HG03280 (cell line): Measurements from ENCODE around the gene LGMN.

ENCODE experiments used
- ATAC-seq: cut with Tn5 transposase; IDR thresholded peaks from one replicate; pipeline ENCODE4 v1.9.1; 2021; ENCODE audit warnings: mild to moderate bottlenecking, moderate library complexity; ENCODE audit not compliant: unreplicated experiment

Gene LGMN

DNA sequence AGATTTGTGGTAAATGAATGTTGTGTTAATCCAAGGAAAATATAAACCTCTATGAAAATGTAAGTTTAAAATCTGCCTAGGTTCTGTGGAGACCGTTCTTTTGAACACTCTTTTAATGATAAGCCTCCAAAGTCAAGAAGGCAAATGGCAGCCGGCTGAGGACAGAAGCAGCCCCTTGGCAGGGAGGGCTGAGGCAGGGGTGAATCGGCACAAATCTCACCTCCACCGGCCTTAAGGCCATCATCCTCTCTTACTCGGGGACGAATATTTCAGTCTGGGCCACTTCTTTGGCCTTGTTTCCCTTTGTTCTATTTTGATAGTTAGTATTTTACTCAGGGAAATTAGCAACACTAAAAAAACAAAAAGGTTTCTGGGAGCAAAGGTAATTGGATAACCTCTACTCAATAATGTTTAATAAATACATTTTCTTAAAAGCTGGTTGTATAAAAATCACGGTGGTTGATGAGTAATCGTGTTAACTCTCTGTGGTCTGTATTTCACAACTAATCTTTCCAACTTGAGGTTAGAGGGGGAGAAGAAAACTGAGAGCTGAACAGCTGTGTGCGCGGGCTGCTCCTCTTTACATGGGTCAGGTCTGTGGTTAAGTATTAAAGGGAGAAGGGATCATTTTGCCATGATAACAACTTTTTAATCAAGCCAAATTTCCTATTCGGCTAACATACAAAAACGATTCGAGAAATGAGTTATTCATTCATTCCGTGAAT, 18.6 kb downstream of the LGMN start:
- peak; percentile 81 for ATAC-seq

GRCh38 chr14:92728759-92729364, 19.6 kb downstream of the LGMN start:
- ATAC-seq, result no peak

- no peak for ATAC-seq
Observed at GRCh38 chr14:92726933-92727262, 21.5 kb downstream of the LGMN start.

DNA sequence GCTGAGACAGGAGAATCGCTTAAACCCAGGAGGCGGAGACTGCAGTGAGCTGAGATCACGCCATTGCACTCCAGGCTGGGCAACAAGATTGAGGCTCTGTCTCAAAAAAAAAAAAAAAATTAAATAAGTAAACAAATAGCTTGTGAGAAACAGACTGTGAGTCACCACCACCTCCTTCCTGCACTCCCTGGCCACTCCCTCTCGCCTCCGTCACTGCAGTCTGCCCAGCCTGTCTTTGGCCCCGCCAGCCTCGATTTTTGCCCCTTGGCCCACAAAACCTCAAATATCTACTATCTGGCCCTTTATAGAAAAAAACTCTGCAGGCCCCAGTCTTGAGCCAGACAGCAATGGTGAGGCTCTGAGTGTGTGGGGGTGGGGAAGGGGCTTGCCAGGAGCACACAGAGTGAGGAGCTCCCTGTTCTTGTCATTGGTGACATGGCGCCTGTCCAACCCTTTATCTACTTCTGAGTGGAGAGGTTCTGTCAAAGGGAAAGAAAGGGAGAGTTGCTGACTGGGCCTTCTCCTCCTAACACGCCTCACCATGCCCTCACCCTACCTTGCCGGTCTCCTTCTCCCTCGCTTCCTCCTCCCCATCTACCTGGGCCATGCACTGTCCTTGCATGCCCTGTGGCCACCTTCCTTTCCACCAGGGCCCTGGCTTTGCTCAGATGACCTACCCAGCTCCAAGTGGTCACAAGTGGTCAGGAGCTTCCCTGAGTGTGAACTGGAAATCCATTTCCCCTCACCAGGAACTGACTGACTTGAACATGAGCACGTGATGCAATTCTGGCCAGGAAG, 22.1 kb downstream of the LGMN start:
- no peak for ATAC-seq

DNA sequence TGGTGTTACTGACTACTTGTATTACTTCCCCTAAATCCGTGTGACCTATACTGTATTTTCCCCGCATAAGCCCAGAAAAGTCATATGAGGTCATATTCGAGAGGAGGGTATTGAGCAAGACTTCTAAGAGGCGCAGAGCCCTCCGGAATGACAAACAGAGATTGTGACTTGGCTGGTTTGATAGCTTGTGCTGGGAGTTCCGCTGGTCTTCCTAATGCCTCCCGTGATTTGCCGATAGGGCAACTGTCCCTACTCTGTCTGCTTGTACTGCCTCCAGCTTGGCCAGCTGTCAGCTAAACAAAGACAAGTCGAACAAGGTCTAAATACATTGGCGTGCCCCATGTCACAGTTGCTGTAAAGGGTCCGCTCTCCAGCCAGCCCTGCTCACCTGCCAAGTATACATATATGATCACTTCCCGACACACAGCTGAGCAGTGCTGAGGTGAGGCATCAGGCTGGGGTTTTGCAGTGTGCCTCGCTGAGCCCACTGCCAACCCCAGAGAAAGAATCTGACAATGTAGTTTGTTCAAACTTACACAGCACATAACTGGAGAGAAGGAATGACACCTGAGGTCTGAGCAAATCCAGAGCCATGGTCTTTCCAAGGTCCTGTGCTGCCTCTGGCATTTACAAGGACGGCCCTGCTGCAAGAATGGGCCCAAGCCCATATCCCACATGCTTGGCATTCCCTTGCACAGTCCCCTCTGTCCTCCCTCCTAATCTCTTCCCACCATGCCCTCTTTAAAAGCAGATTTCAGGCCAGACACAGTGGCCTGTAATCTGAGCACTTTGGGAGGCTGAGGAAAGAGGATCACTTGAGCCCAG, 23.7 kb downstream of the LGMN start:
- no peak for ATAC-seq

- no peak for ATAC-seq
Observed at GRCh38 chr14:92719890-92720323, 28.5 kb downstream of the LGMN start.

- no peak for ATAC-seq
Observed at GRCh38 chr14:92719421-92719820, 29.0 kb downstream of the LGMN start.

GRCh38 chr14:92718664-92719063, 29.8 kb downstream of the LGMN start:
- no peak for ATAC-seq

DNA sequence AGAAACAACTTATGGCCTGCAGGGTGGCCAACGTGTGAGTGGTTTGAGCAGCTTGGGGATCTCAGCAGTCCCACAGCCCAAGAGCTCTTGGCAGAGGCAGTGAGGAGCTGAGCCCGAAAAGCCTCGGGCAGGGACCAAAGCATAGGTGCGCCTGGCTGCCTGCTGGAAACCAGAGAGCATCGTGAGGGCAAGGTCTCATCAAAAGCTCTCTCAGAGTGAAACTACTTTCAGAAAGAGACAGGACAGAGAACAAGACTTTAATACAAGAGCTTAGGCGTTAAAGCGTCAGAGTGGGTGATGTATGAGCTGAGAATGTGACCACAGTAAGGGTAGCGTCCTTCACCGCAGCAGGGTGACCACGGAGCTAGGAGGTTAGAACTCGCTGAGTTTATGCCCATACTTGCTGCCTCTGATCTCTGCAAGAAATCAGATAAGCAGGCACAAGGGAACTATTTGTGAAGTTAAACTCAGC, 30.8 kb downstream of the LGMN start:
- no peak for ATAC-seq

DNA sequence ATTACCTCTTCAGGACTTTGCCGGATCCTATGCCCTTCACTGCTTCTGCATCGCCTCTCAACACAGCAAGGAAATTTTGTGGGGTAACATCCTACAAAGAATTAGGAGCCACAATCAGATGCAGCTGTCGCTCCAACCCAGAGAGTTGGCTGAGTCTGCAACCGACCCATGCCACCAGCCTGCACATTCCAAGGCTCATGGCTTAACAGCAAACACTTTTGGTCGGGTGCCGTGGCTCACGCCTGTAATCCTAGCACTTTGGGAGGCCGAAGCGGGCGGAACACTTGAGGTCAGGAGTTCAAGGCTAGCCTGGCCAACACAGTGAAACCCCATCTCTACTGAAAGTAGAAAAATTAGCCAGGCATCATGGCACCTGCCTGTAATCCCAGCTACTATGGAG, 32.3 kb downstream of the LGMN start:
- ATAC-seq, result no peak

DNA sequence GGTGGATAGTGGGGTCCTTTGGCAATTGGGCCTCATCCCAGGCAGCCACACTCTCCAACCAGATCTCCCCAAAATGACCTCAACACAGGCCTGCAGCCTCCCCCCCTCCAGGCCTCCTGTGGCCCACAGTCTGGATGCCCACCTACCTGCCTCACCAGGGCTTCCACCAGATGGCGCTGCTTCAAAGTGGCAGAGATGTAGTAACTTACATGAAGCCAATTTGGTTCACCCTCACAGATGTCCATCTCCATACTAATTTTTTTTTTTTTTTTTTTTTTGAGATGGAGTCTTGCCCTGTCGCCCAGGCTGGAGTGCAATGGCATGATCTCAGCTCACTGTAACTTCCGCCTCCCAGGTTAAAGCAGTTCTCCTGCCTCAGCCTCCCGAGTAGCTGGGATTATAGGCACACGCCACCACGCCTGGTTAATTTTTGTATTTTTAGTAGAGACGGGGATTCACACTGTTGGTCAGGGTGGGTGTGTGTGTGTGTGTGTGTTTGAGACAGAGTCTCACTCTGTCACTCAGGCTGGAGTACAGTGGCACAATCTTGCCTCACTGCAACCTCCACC, 33.6 kb downstream of the LGMN start:
- peak; percentile 55 for ATAC-seq

DNA sequence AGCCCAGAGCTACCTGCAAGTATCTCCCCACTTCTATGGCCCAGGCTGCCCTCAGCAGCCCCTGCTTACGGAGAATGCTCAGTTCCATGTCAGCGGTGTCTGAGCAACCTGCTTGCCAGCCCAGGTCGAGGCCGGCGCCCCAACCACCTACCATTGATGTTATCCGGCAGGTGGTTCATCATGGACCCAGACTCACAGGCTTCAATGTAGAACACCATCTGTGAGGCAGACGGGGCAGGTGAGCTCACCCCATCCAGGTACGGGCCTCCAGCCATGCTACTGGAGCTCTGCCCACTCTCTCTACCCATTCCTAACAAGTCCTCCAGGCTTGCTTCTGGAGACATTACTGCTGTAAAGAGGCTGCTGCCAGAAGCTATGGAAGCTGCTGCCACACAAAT, 35.8 kb downstream of the LGMN start:
- ATAC-seq, result no peak

DNA sequence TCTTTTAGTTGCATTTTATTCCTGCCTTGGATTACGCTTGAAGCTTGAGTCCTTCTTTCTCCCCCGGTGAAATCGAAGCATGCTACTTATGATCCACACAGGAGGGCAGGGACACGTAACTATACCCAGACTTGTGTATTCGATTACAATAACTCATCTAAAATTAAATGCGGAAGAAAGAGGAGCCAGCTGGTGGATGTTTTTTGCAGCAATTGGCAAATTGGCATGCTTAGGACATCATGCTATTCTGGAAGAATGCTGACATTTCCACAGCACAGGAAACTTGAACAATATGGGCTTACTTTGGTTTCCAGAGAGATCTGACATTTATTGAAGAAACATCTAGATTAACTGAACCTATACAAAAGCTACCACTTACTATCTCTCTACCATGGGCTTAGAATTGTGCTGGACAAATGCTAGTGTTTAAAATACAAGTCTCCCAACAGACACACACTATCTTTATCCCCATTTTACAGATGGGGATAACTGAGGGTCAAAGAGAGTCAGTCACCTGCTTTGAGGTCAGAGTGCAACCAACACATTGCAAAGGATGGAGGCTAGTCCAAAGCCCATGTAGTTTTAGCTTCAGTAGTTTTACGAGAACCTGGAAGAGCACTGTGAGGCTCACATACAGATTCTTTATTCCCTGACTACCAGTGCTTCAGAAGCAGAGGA, 36.3 kb downstream of the LGMN start:
- no peak for ATAC-seq

- no peak for ATAC-seq
Observed at GRCh38 chr14:92710001-92710341, 38.5 kb downstream of the LGMN start.

- ATAC-seq, result no peak
Observed at GRCh38 chr14:92709340-92710000, 39.0 kb downstream of the LGMN start.

- no peak for ATAC-seq
Observed at GRCh38 chr14:92706386-92706785, 42.0 kb downstream of the LGMN start.

- no peak for ATAC-seq
Observed at GRCh38 chr14:92704821-92705220, 43.6 kb downstream of the LGMN start.

- ATAC-seq, result peak; percentile 93
Observed at GRCh38 chr14:92704036-92704804, 44.2 kb downstream of the LGMN start.

DNA sequence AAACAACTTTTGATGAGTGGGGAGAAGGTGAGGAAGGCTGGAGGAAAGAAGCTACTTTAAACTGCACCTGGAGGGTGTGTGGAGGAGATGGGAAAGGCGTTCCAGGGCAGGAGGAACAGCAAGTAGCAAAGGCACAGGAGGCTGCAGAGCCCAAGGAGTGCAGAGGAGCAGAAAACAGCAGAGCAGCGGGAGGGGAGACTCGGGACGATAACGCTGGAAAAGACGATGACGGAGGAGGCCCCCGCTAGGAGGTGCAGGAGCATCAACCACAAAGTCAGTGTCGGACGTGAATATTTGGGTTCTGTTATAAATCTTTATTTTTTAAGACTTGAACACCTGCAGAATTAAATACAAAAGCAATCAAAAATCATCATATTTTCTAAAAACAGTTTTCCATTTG, 44.9 kb downstream of the LGMN start:
- ATAC-seq, result no peak
